ENCODE data around the gene RPS6KA2. TPM values are rescaled to one million over a fixed set of nuclear protein-coding genes. Genes with fewer than 3 reads are reported as not detected.

The RPS6KA2 gene
- polyA plus RNA-seq, 1 donor (not counting 4 experiments of a cell fraction or from before 2014, with no cell fraction given): 8.2 TPM

- Histone ChIP-seq H3K4me1 (ENCODE audit: control insufficient read depth, extremely low read depth, insufficient read depth, low read length) (peaks cover 8% of the 10 kb centered on the region), H3K79me2 (ENCODE audit: control insufficient read depth, insufficient read depth, low read length) (no peaks in the 10 kb centered on the region), H2AFZ (ENCODE audit: control insufficient read depth, low read length) (no peak overlapping the region), H3K9me1 (ENCODE audit: control insufficient read depth, extremely low read depth, insufficient read depth, low read length) (no peaks in the 10 kb centered on the region), H3K27me3 (ENCODE audit: control insufficient read depth, extremely low read depth, insufficient read depth, low read length) (no peaks in the 10 kb centered on the region), H3K9ac (ENCODE audit: control insufficient read depth, extremely low read depth, insufficient read depth, low read length) (no peak overlapping the region), H3K36me3 (ENCODE audit: control insufficient read depth in 2 of 2, extremely low read depth in 1 of 2, insufficient read depth in 2 of 2, low read length in 2 of 2) (no peaks in the 10 kb centered on the region), H3K4me3 (ENCODE audit: control insufficient read depth in 2 of 3, extremely low read depth in 1 of 3, insufficient read depth in 2 of 3, low read depth in 1 of 3, low read length in 3 of 3) (no peak overlapping the region), H4K20me1 (ENCODE audit: control insufficient read depth, extremely low read depth, insufficient read depth, low read length) (no peaks in the 10 kb centered on the region), H3K9me3 (ENCODE audit: control insufficient read depth, low read depth, low read length) (no peaks in the 10 kb centered on the region), H3K4me2 (ENCODE audit: control insufficient read depth, extremely low read depth, insufficient read depth, low read depth, low read length) (no peak overlapping the region), H3K27ac (ENCODE audit: control insufficient read depth, insufficient read depth, low read length) (no peak overlapping the region)
- no peak for DNase-seq (ENCODE audit: low read depth, low spot score)
- FAIRE-seq: no peak
- dilution Hi-C loops (cut with MboI; ENCODE audit: extremely low pct_ligation_motif_present, low sequenced_read_pairs): no loop called here
- TF ChIP-seq EZH2 (IDR thresholded peaks at IDR 0.05; ENCODE audit: low read length) (no peak), CTCF (optimal IDR thresholded peaks at IDR 0.05 in 1 of 3, IDR thresholded peaks at IDR 0.05 in 1 of 3, conservative IDR thresholded peaks at IDR 0.05 in 1 of 3; ENCODE audit: extremely low read depth in 1 of 3, insufficient read depth in 2 of 3, low read length in 3 of 3) (no peak)
These were observed 162.7 kb downstream of the RPS6KA2 start for GRCh38 chr6:166464068-166465002.

GRCh38 chr6:166463359-166464067 is 163.5 kb downstream of the RPS6KA2 start:
- FAIRE-seq (no peak), DNase-seq (ENCODE audit: low read depth, low spot score) (no peak)
- no peak for TF ChIP-seq EZH2 (IDR thresholded peaks at IDR 0.05; ENCODE audit: low read length)
- no peak for TF ChIP-seq CTCF (optimal IDR thresholded peaks at IDR 0.05 in 1 of 3, IDR thresholded peaks at IDR 0.05 in 1 of 3, conservative IDR thresholded peaks at IDR 0.05 in 1 of 3; ENCODE audit: extremely low read depth in 1 of 3, insufficient read depth in 2 of 3, low read length in 3 of 3)
- Histone ChIP-seq H3K27me3 (ENCODE audit: control insufficient read depth, extremely low read depth, insufficient read depth, low read length) (no peaks in the 10 kb centered on the region), H2AFZ (ENCODE audit: control insufficient read depth, low read length) (no peak overlapping the region), H3K9me1 (ENCODE audit: control insufficient read depth, extremely low read depth, insufficient read depth, low read length) (no peaks in the 10 kb centered on the region), H3K4me2 (ENCODE audit: control insufficient read depth, extremely low read depth, insufficient read depth, low read depth, low read length) (no peak overlapping the region), H3K4me3 (ENCODE audit: control insufficient read depth in 2 of 3, extremely low read depth in 1 of 3, insufficient read depth in 2 of 3, low read depth in 1 of 3, low read length in 3 of 3) (no peak overlapping the region), H3K4me1 (ENCODE audit: control insufficient read depth, extremely low read depth, insufficient read depth, low read length) (peaks cover 8% of the 10 kb centered on the region), H3K79me2 (ENCODE audit: control insufficient read depth, insufficient read depth, low read length) (no peaks in the 10 kb centered on the region), H4K20me1 (ENCODE audit: control insufficient read depth, extremely low read depth, insufficient read depth, low read length) (no peaks in the 10 kb centered on the region), H3K27ac (ENCODE audit: control insufficient read depth, insufficient read depth, low read length) (no peak overlapping the region), H3K36me3 (ENCODE audit: control insufficient read depth in 2 of 2, extremely low read depth in 1 of 2, insufficient read depth in 2 of 2, low read length in 2 of 2) (no peaks in the 10 kb centered on the region), H3K9ac (ENCODE audit: control insufficient read depth, extremely low read depth, insufficient read depth, low read length) (no peak overlapping the region), H3K9me3 (ENCODE audit: control insufficient read depth, low read depth, low read length) (no peaks in the 10 kb centered on the region)
- dilution Hi-C loops (cut with MboI; ENCODE audit: extremely low pct_ligation_motif_present, low sequenced_read_pairs): no loop called here
